GM21737 (cell line): Measurements from ENCODE around the gene SLFNL1.

Experiments
- ATAC-seq: cut with Tn5 transposase; IDR thresholded peaks from one replicate; pipeline ENCODE4 v1.9.1; 2021; ENCODE audit warnings: mild to moderate bottlenecking, moderate library complexity; ENCODE audit not compliant: unreplicated experiment

Gene SLFNL1

DNA sequence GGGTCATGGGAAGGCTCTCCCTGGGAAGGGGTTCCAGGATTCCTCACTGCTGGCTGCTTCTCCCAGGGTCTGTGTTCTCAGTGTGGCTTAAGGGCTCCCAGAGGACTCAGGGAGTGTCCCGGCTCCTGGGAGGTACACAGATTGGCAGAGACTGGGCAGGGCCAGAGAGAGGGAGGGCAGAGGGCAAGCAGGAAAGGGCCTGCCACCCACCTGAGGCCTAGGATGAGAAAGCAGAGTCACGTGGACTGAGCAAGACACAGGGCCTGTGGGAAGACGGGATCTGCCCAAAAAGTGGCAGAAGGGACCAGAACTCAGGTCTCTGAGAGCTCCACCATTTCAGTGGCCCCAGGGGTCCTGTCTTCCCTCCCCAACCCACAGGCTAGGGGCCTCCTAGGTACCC lies 871 bp downstream of the SLFNL1 start:
- ATAC-seq: no peak

- no peak for ATAC-seq
These were observed 1.4 kb downstream of the SLFNL1 start for GRCh38 chr1:41020109-41020576.

GRCh38 chr1:41019353-41019745 lies 2.2 kb downstream of the SLFNL1 start:
- no peak for ATAC-seq

DNA sequence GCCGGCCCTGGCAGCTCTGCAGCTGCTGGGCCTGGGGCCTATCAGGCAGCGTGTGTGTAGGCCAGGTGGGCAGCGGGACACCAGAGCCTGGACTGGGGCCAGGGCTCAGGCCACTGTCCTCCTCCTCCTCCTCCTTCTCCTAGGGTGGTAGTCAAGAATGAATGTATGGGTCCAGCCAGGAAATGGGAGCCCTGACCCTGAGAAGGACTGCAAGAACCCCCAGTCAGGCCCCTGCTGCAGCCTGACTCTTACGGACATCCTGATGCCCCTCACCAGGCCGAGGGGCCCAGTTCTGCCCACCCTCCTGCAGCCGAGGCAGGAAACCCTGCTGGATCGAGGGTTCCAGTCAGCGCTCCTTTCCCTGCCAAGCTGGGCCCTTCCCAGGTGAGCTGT lies 3.5 kb downstream of the SLFNL1 start:
- ATAC-seq: no peak

GRCh38 chr1:41017141-41018017 lies 4.1 kb downstream of the SLFNL1 start:
- ATAC-seq: no peak

DNA sequence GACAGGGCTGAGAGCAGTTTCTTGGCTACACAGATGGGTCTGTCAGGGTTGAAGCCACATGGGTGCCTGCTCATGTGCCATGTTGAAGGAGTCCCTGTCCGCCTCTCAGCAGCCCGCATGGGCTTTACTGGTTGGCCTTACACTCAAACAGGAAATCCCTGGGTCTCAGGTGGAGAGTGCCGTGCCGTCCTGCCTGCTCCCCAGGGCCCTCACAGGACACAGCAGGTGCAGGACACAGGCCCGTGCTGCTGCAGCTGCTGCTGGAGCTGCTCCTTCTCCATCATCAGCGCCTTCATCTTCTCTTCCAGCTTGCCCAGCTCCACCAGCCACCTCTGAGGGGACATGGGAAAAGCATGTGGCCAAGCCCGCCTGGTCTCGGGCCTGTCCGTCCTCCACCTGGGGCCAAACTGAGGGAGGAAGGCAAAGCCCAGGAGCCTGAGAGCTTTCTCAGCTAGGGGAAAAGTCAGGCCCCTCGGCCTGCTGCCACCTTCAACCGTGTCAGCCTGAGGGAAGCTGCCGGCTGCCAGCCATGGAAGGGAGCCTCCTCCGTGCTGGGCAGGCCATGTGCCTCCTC lies 5.5 kb downstream of the SLFNL1 start:
- no peak for ATAC-seq

DNA sequence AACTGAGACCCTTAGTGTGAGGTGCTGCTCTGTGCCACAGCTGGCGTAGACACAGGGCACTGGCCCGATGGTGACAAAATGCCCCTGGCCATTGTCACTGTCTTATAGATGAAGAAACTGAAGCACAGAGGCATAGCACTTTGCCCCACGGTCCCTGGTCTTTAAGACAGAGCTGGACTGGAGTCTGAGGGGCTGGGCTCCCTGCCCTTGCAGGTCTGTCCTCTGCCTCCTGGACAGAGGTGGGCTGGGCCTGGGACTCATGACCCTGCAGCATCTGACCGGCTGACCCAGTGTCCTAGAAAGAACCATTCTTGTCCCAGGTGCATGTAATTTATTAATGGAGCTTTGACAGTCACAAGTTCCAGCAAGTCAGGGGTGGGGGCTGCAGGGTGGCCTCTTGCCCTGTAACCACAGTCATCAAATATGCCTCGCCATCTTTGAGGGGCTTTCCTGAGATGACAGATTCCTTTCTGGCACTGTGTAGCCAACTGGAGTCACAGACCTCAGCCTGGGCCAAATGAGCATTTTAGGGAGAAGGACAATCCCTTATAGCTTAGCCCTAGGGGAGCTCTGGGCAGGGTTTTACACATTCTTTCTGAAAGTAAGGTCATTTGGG lies 6.1 kb downstream of the SLFNL1 start:
- ATAC-seq: no peak

DNA sequence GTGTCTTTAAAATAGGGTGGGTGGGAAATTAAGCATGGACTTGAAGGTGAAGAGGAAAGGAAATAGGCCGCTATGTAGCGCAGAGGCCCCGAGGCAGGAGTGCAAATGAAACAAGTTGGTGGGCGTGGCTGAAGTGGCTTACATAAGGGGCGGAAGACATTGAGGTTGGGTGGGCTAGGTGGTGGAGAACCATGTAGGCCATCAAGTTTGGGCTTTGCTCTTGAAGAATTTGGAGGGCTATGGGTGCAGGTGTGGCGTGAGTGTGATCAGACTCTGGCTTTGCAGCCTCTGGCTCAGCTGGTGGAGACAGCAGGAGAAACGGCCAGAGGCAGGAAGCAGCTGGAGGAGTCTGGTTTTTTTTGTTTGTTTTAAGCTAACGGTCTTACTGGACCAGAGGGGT lies 6.7 kb downstream of the SLFNL1 start:
- no peak for ATAC-seq

- ATAC-seq: no peak
These were observed 7.7 kb downstream of the SLFNL1 start for GRCh38 chr1:41013796-41014195.

DNA sequence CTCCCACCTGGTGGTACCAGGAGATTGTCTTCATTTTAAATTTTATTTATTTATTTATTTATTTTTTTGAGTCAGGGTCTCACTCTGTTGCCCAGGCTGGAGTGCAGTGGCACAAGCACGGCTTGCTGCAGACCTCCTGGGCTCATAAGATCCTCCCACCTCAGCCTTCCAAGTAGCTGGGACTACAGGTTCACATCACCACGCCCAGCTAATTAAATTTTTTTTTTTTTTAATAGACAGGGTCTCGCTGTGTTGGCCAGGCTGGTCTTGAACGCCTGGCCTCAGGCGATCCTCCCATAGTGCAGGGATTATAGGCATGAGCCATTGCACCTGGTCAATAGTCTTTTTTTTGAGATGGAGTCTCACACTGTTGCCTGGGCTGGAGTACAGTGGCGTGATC lies 8.5 kb downstream of the SLFNL1 start:
- ATAC-seq: no peak

- ATAC-seq: no peak
These were observed 11.2 kb downstream of the SLFNL1 start for GRCh38 chr1:41010345-41010744.

- ATAC-seq: no peak
These were observed 12.1 kb downstream of the SLFNL1 start for GRCh38 chr1:41009466-41009865.

GRCh38 chr1:41006942-41007865 lies 14.3 kb downstream of the SLFNL1 start:
- ATAC-seq: no peak

DNA sequence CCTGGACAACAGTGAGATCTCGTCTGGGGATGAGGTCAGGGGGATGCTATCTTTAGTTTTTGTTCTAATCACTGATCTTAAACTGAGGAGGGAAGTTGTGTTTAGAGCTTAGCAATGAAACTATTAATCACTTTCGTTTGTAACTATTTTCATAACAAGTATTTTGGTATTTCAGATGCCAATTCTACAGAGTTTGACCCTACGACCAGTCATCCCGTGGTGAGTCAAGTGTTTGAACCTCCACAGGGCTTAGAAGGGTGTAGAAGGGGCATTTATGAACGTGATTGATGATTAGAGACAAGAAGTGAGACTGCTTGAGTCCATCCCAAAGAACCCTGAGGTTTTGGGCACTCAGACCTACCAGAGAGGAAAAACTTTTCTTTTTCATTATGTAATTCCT lies 15.6 kb downstream of the SLFNL1 start:
- ATAC-seq: no peak

GRCh38 chr1:41003640-41004220 lies 17.8 kb downstream of the SLFNL1 start:
- peak; percentile 97 for ATAC-seq

GRCh38 chr1:41003127-41003639 lies 18.3 kb downstream of the SLFNL1 start:
- no peak for ATAC-seq

DNA sequence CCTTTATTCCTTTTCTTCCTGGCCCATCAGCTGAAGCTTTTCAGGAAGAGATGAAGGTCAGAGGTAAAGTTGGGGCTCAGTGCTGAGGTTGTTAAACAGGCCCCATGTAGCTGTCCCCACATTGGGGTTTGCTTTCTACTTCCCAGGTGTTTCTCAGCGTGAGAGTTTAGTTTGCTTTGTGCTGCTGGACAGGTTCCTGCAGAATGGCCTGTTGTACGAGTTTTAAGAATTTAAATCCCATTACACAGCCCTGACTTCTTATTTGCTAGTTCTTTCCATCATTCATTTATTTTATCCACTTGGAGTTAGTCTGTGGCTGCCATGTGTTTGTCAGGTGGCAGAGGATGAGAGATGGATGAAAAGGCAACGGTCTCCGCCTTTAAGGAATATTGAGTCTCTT lies 22.9 kb downstream of the SLFNL1 start:
- no peak for ATAC-seq

DNA sequence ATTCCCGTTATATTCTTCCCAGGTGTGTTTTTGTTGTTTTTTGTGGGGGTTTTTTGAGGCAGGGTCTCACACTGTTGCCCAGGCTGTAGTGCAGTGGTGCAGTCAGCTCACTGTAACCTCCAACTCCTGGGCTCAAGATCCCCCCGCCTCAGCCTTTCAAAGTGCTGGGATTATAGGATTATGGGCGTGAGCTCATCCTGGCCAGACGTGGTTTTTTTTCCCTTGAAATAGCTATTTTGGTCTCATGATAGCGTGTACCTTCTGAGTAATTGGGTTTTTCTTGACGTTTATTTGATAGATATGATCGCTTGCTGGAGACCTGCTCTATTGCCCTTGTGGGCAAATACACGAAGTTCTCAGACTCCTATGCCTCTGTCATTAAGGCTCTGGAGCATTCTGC lies 24.4 kb downstream of the SLFNL1 start:
- no peak for ATAC-seq

DNA sequence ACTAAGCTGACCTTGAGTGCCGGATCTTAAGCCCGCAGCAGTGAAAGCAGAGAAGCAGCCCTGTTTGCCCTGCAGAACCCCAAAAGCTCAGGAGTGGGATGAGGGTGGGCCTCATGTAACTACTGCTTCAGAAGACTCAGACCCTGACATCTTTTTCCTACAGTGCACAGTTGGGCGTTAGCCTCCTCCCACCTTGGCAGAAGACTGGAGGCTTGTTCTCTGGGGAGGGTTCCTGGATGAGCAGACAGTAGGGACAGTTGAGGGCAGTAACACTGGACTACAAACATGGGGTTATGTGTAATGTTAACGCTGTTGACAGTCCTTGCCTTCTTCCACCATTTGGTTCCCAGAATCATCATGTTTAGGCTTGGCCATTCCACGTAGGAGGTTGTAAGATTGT lies 32.5 kb downstream of the SLFNL1 start:
- ATAC-seq: no peak

DNA sequence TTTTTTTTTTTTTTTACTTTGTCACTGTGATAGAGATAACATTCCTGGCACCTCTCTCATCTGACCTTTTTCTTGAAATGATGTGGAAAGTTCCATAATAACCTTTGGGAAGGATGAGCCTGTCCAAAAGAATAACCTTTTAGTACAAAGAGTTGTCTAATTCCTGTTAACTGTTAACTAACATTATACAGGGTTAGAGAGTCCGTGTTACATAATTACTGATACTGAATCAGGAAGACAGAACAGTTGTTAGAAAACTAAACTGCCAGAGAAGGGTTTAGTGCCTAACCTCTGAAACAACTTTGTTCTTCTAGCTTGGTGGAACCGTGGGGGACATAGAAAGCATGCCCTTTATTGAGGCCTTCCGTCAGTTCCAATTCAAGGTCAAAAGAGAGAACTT lies 33.2 kb downstream of the SLFNL1 start:
- ATAC-seq: no peak
